Measurements from ENCODE around the gene BARD1.

BARD1 gene

GRCh38 chr2:214679736-214680135 lies 129.7 kb downstream of the BARD1 start:
- no peak for FAIRE-seq

GRCh38 chr2:214676421-214677089 lies 132.9 kb downstream of the BARD1 start:
- no peak for DNase-seq (ENCODE audit: insufficient read length, low spot score)
- no peak for FAIRE-seq

More at GRCh38 chr2:214679736-214680135, 129.7 kb downstream of the BARD1 start:
- DNase-seq (ENCODE audit: insufficient read length, low spot score), result no peak

Data from HTR-8/SVneo (cell line).